Stimulated activated CD8-positive, alpha-beta memory T cell treated with anti-CD3 and anti-CD28 coated beads, Interleukin-15, amount 100 ng/mL, for 24 hours (primary cell): ENCODE results near the gene DAGLA.

Experiments used
- DNase-seq: peaks from one replicate; pipeline ENCODE4 v3.0.0-alpha.2; 2020; ENCODE audit warnings: low read depth

DAGLA gene

DNA sequence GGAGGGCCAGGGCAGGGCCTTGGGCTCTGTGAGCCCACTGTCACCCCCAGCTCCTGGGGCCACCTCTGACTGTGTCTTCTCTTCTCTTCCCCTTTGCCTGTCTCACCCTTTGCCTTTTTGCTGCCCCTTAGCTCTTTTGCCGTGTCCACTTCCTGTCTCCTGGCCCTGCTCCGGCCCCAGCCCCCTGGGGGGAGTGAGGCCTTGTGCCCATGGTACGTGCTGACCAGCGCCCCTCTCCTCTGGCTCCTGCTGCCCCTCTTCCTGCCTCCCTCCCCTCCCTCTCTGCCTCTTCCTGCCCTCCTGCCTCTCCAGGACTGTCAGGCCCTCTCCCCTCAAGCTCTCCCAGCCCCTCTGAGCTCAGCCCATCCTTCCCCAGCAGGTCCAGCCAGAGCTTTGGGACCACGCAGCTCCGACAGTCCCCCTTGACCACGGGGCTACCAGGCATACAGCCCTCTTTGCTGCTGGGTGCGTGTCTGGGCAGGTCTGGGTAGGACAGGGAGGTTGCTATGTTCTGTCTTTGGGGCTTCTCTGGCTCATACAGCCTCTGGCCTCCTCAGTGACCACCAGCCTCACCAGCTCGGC, 100.5 kb downstream of the DAGLA start:
- no peak for DNase-seq

DNA sequence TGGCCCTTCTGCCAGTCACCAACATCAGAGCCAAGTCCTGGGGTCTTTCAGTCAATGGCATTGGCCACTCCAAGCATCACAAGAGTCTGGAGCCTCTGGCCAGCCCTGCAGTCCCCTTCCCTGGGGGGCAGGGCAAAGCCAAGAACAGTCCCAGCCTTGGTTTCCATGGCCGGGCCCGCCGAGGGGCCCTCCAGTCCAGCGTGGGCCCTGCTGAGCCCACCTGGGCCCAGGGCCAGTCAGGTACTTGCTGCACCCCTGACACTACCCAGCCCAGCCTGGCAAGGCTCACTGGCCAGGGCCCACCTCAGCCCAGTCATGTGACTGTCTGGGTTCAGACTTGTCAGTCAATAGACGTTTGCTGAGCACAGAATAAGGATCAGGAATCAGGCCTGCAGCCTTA, 101.4 kb downstream of the DAGLA start:
- no peak for DNase-seq

- no peak for DNase-seq
Measured at GRCh38 chr11:61782299-61782698, 102.1 kb downstream of the DAGLA start.

DNA sequence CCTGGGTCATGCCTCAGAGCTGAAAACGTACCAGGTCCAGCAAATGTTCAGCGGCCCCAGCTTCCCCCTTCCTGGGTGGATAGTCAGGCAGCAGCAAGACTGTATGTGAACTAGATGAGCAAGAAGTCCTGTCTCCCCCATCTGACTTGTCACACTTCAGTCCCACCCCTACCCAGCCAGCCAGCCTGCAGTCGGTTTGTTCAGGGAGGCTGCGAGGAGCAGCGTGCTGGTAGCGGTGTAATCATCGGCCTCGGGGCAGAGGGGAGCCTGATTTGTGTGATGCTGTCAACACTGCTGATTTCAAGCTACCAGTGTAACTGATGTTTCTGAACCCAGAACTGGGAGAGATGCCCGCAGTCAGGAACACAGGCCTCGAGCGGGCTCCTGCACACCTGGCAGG, 102.7 kb downstream of the DAGLA start:
- no peak for DNase-seq

DNA sequence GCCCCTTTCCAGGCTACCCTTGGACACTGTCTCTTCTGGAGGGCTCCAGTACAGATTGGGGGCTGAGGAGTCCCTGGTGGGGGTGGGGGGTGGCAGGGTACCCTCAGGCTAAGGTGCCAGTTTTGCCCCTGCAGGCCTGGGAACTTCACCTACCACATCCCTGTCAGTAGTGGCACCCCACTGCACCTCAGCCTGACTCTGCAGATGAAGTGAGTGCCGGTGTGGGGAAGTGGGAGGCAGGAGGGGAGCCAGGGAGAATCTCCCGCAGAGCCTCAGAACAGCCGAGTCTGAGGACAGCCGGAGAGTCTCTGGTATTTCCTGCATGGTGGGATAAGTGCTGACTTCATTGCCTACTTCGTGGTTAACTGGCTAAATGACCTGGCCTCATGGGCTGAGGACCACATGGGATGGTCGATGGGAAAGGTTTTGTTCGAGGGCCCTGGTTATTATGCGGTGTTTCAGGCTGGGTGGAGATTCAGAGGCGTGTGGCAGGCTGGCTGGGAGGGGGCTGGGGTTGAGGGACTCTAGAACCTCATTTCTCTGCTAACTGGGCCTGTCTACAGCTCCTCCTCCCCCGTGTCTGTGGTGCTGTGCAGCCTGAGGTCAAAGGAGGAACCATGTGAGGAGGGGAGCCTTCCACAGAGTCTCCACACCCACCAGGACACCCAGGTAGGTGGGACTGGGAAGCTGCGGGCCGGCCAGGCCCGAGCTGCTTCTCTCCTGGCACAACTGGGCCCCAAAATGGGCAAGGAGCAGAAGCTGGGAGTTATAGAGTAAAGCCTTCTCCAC, 103.7 kb downstream of the DAGLA start:
- DNase-seq = no peak

DNA sequence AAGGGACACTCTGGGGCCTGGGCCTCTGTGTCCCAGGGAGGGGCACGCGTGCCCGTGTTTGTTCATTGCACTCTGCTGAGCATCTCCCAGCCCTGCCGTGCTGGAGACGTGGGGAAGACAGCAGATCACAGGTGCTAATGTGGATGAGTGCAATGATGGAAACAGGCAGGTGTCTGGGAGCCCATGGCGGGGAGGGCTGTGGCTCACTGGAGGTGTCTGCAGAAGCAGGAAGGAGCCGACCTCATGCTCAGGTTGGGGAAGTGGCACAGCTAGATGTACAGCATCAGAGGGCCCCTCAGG, 104.3 kb downstream of the DAGLA start:
- DNase-seq = no peak

GRCh38 chr11:61785837-61786402, 105.7 kb downstream of the DAGLA start:
- DNase-seq = no peak

GRCh38 chr11:61787928-61788491, 107.8 kb downstream of the DAGLA start:
- DNase-seq = no peak

DNA sequence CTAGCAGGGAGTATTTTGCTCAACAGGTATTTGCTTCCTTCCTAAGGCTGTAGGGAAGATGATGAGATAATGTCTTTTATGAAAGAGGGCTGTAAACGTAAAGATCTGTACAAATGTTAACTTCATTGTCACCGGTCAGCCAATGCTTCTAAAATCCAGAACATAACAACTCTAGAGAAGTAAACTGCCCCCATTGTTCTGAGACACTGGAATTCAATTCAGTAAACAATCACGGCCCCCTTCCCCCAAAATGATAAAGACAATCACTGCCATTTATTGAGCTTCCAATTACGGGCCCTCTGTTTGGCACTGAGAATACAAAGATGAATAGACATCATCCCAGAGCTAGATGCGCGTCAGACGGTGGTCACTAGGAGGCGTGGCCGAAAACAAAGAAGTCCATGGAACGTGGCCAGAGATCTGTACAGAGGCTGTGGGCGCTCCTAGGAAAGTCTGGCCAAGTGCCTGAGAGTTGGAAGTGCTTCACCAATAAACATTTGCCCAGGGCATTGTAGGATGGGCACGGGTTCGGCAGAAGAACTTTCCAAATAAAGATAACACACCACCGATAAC, 111.6 kb downstream of the DAGLA start:
- no peak for DNase-seq

DNA sequence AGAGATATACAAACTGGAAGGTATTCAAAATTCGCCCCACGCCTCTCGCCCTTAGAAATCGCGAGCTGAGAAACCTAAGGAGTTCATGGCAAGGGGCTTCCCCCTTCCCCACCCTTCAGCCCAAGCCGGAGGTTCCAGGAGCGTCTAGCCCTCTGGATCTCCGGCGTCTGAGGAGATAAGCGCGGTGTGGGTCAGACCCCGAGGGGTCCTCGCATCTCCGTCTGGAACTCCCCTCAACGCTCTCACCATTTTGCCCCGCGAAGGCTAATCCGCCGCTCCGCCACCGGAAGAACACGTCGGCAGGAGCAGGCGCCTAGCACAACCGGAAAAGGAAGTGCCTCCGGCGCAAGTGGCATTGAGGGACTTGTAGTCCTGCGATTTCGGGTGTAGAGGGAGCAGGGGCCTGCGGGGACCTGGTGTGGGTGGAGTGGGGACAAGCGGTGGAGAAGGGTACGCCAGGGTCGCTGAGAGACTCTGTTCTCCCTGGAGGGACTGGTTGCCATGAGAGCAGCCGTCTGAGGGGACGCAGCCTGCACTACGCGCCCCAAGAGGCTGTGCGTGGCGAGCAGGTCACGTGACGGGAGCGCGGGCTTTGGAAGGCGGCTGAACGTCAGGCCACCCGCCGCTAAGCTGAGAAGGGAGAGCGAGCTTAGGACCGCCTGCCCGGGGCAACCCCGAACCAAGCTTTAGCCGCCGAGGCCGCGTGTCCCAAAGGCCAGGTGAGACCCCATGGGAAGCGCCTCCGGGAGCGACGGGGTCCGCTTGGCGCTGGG, 112.3 kb downstream of the DAGLA start, which contains the start of the genes FEN1 and TMEM258:
Gene FEN1 (plus strand): TSS at position 602 of the 773 bp plus-strand sequence. CDS start 2,451 bp downstream, outside the sequence.
Gene TMEM258 (minus strand): TSS at position 290 of the 773 bp plus-strand sequence. CDS start 41 bp downstream, at position 249.
- peak; percentile 77 for DNase-seq

DNA sequence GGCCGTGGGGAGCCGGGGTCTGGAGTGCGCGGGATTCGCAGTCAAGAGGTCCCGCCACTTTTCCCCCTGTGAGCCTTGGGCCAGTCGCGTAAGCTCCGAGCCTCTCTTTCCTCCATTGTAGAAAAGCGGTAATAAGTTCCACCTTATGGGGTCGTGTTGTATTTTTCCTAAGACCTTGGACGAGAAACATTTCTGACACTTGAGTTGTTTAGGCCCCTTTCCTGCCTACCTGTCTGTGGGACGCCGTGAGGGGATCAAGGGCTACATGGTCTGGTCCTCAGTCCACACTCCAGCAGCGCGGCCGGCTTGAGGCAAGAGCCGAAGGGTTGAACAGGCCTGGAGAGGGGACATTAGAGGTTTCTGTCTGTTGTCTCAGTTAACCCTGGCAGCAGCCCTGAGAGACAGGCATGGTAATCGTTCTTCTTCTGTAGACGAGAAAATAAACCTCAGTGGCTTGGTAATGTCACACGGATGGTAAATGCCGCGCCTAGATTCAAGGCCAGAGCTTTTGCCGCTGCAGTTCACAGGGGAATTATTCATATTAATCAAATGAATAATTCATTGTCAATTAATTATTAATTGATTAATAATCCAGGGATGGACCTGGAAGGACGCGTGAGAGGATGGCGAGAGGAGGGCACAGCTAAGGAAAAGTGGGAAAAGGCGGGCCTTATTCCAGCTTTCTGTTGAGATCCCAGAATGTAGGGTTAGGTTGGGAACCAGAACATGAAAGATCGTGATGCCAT, 113.1 kb downstream of the DAGLA start:
- DNase-seq = no peak

- no peak for DNase-seq
Measured at GRCh38 chr11:61793829-61794204, 113.6 kb downstream of the DAGLA start.

- DNase-seq = no peak
Measured at GRCh38 chr11:61794579-61794978, 114.4 kb downstream of the DAGLA start.

DNA sequence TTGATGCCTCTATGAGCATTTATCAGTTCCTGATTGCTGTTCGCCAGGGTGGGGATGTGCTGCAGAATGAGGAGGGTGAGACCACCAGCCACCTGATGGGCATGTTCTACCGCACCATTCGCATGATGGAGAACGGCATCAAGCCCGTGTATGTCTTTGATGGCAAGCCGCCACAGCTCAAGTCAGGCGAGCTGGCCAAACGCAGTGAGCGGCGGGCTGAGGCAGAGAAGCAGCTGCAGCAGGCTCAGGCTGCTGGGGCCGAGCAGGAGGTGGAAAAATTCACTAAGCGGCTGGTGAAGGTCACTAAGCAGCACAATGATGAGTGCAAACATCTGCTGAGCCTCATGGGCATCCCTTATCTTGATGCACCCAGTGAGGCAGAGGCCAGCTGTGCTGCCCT, 115.3 kb downstream of the DAGLA start:
- no peak for DNase-seq

GRCh38 chr11:61795876-61796526, 115.8 kb downstream of the DAGLA start:
- DNase-seq = no peak
